HepG2 (cell line): ENCODE measurements around the gene METAP1D. TPM values are rescaled to one million over a fixed set of nuclear protein-coding genes. Genes with fewer than 3 reads are reported as not detected.

ENCODE experiments used
- ATAC-seq: fragments of 200-7000 bp; cut with Tn5 transposase; 3 replicates; pipeline ENCODE4 v1.9.1; 2020; ENCODE audit warnings: mild to moderate bottlenecking, moderate library complexity
- BruUV-seq: library from RNA; stranded (reverse); fragments of 400-500 nt; replicated peaks from 2 replicates; lab custom pipeline; 2021; lab: Mats Ljungman, UMichigan
- CTCF ChIA-PET: fragments of 300-600 bp; formaldehyde crosslinking; extraction: SDS; loops from one replicate; lab custom pipeline; 2021; ENCODE audit warnings: low total read pairs, inconsistent platforms, low intra/inter-chr PET ratio; lab: Yijun Ruan, JAX
- POLR2A ChIA-PET: fragments of 350-600 bp; sonication (Branson Sonifier 250); formaldehyde crosslinking; loops from one replicate; lab custom pipeline; 2020; ENCODE audit warnings: antibody characterized with exemption, inconsistent platforms; lab: Yijun Ruan, JAX
- DNase-seq: peaks from one replicate; pipeline ENCODE4 v3.0.0-alpha.2; 2015; ENCODE audit warnings: low spot score
- FAIRE-seq: peaks from 3 replicates; lab custom pipeline; 2011; peaks lifted over from hg19 to GRCh38; lab: Jason Lieb, UNC
- H2AFZ ChIP-seq: one replicate; pipeline ENCODE4 v1.6.1; 2011; ENCODE audit warnings: low read length, inconsistent platforms
- H3K27ac ChIP-seq: fragments of 300-600 bp; 3 replicates; pipeline ENCODE4 v1.8.0; 2011; ENCODE audit warnings: mixed run types, mild to moderate bottlenecking, mixed read lengths, low read length, inconsistent platforms; ENCODE audit not compliant: insufficient read depth; ENCODE audit errors: extremely low read length
- H3K27me3 ChIP-seq, 2 experiments: fragments of 200-600 bp in 1 of 2; 2 replicates in 1 of 2; 3 replicates in 1 of 2; pipeline versions ENCODE4 v1.6.0 to v1.8.0; 2011; ENCODE audit warnings: low read length in 2 of 2, mild to moderate bottlenecking in 2 of 2, moderate library complexity in 2 of 2, inconsistent platforms in 1 of 2; ENCODE audit not compliant: insufficient read depth in 2 of 2, control insufficient read depth in 1 of 2
- H3K36me3 ChIP-seq, 2 experiments: fragments of 200-600 bp in 1 of 2; replicated peaks in 1 of 2; 2 replicates in 1 of 2; 3 replicates in 1 of 2; pipeline versions ENCODE4 v1.5.1 to v1.8.0; 2011; ENCODE audit warnings: low read length in 2 of 2, inconsistent platforms in 1 of 2; ENCODE audit not compliant: insufficient read depth in 2 of 2, control insufficient read depth in 1 of 2
- H3K4me1 ChIP-seq: 2 replicates; pipeline ENCODE4 v1.5.1; 2012; ENCODE audit warnings: low read length, inconsistent platforms; ENCODE audit not compliant: insufficient read depth
- H3K4me2 ChIP-seq: 2 replicates; pipeline ENCODE4 v1.6.0; 2011; ENCODE audit warnings: low read depth, low read length, inconsistent platforms
- H3K4me3 ChIP-seq, 3 experiments: fragments of 200-600 bp in 1 of 3; sonication (generic), shearing (Covaris generic) in 1 of 3; replicated peaks in 1 of 3; 2 replicates each; pipeline ENCODE4 v1.5.1; 2011 to 2016; ENCODE audit warnings: low read length in 3 of 3, inconsistent platforms in 2 of 3, low read depth in 2 of 3, mild to moderate bottlenecking in 2 of 3, control low read depth in 1 of 3, mixed read lengths in 1 of 3; ENCODE audit not compliant: insufficient read depth in 1 of 3
- H3K79me2 ChIP-seq: one replicate; pipeline ENCODE4 v1.6.1; 2011; ENCODE audit warnings: low read length, inconsistent platforms; ENCODE audit not compliant: insufficient read depth
- H3K9ac ChIP-seq: 2 replicates; pipeline ENCODE4 v1.6.0; 2011; ENCODE audit warnings: mild to moderate bottlenecking, low read depth, low read length, inconsistent platforms; ENCODE audit not compliant: insufficient read depth
- H3K9me3 ChIP-seq: 2 replicates; pipeline ENCODE4 v1.5.1; 2012; ENCODE audit warnings: mild to moderate bottlenecking, low read length
- H4K20me1 ChIP-seq: 2 replicates; pipeline ENCODE4 v1.6.0; 2011; ENCODE audit warnings: inconsistent platforms, mild to moderate bottlenecking, low read length, moderate library complexity; ENCODE audit not compliant: insufficient read depth
- CREB1 ChIP-seq, 2 experiments: fragments of 450-650 bp in 1 of 2; IDR thresholded peaks; 2 replicates each; pipeline ENCODE4 v1.6.1; 2016 to 2017; ENCODE audit warnings: control low read depth in 1 of 2, mild to moderate bottlenecking in 1 of 2, missing compliant biosample characterization in 1 of 2, missing genetic modification characterization in 1 of 2
- IRF2 ChIP-seq: IDR thresholded peaks from 2 replicates; pipeline ENCODE4 v1.6.1; 2018; ENCODE audit warnings: missing genetic modification reagents, missing compliant biosample characterization
- IRF9 ChIP-seq: sonication (generic); formaldehyde crosslinking; IDR thresholded peaks from 2 replicates; pipeline ENCODE4 v1.8.0; 2022; ENCODE audit warnings: missing genetic modification reagents, mild to moderate bottlenecking, borderline replicate concordance
- NCOA2 ChIP-seq: sonication (generic); formaldehyde crosslinking; IDR thresholded peaks from 2 replicates; pipeline ENCODE4 v1.8.0; 2022; ENCODE audit warnings: inconsistent platforms
- NFIB ChIP-seq: sonication (generic); formaldehyde crosslinking; IDR thresholded peaks from 2 replicates; pipeline ENCODE4 v1.9.0; 2021; ENCODE audit warnings: missing genetic modification reagents, mild to moderate bottlenecking, borderline replicate concordance
- PTBP1 ChIP-seq: fragments of 200-400 bp; formaldehyde crosslinking; IDR thresholded peaks from 2 replicates; pipeline ENCODE4 v1.6.1; 2018; ENCODE audit warnings: low read length, low read depth; ENCODE audit not compliant: poor library complexity, severe bottlenecking
- RAD21 ChIP-seq: fragments of 450-650 bp; formaldehyde crosslinking; IDR thresholded peaks from 2 replicates; pipeline ENCODE4 v1.5.0; 2020; ENCODE audit warnings: mild to moderate bottlenecking
- STAT6 ChIP-seq: sonication (generic); formaldehyde crosslinking; IDR thresholded peaks from 2 replicates; pipeline ENCODE4 v1.4.0; 2020; ENCODE audit warnings: missing genetic modification reagents, mild to moderate bottlenecking, borderline replicate concordance
- TCF7 ChIP-seq: sonication (generic); IDR thresholded peaks from 2 replicates; pipeline ENCODE4 v1.6.1; 2016; ENCODE audit warnings: antibody characterized with exemption, low read depth
- TRIM24 ChIP-seq: sonication (generic); formaldehyde crosslinking; IDR thresholded peaks from 2 replicates; pipeline ENCODE4 v1.8.0; 2022; ENCODE audit warnings: mild to moderate bottlenecking, missing genetic modification reagents
- ZNF205 ChIP-seq: IDR thresholded peaks from 2 replicates; pipeline ENCODE4 v1.6.1; 2018; ENCODE audit warnings: missing biosample characterization, missing genetic modification reagents
- ZNF800 ChIP-seq: sonication (generic); formaldehyde crosslinking; IDR thresholded peaks from 2 replicates; pipeline ENCODE4 v1.4.0; 2020; ENCODE audit warnings: missing genetic modification reagents
- in situ Hi-C: cut with HindIII; loops from 2 replicates; pipeline ENCODE4 v1.10.0; 2017; ENCODE audit warnings: low pct_unique_long_range_greater_than_20kb; ENCODE audit not compliant: extremely low pct_ligation_motif_present
- intact Hi-C: fragments of 100-400 bp; cut with micrococcal nuclease; formaldehyde crosslinking; loops from one replicate; pipeline ENCODE4 v1.10.0; 2022; ENCODE audit not compliant: unreplicated experiment
- polyA plus RNA-seq, 8 experiments: library from polyadenylated mRNA; depleted of rRNA in 3 of 8; stranded (reverse) in 7 of 8; unstranded in 1 of 8; fragments of >200 nt; fragmentation: Illumina TruSeq in 4 of 8; extraction: Trizol in 4 of 8; gene quantifications; 2 replicates each; pipeline versions ENCODE4 v1.2.1 to v1.2.3, GENCODE V29; 2011 to 2016; ENCODE audit warnings: low read depth in 4 of 8, missing spikeins in 1 of 8, mixed read lengths in 1 of 8; ENCODE audit not compliant: insufficient read depth in 1 of 8
- total RNA-seq, 5 experiments: library from RNA; depleted of rRNA; stranded (reverse); fragments of >200 nt; fragmentation: Illumina TruSeq; extraction: Trizol; gene quantifications; 2 replicates each; pipeline ENCODE4 v1.2.3, GENCODE V29; 2016; ENCODE audit warnings: low read depth in 1 of 5

Gene METAP1D
- total and polyA plus RNA-seq, 2 of the 13 experiments (the other 11 are each of a cell fraction or from before 2014, with no cell fraction given): 14.7 to 21.6 TPM

- Histone ChIP-seq H3K4me3 (no peak overlapping the region), H3K79me2 (no peaks in the 10 kb centered on the region), H3K27ac (no peak overlapping the region), H3K9me3 (no peaks in the 10 kb centered on the region), H4K20me1 (no peaks in the 10 kb centered on the region), H3K4me1 (no peaks in the 10 kb centered on the region), H3K9ac (no peak overlapping the region), H2AFZ (no peak overlapping the region), H3K4me2 (no peak overlapping the region), H3K27me3 (no peaks in the 10 kb centered on the region), H3K36me3 (peaks cover 4 to 31% of the 10 kb centered on the region in 2 experiments; a peak in 4 of 5 replicates)
- POLR2A ChIA-PET: no interaction called here
- CTCF ChIA-PET: no interaction called here
- in situ Hi-C loops (no loop called here), intact Hi-C loops (no loop called here)
- DNase-seq (no peak), ATAC-seq (no peak), FAIRE-seq (no peak)
- BruUV-seq: no TSS peak
- TF ChIP-seq IRF2 (no peak), NCOA2 (CRISPR knock-in tag) (no peak), TCF7 (no peak), ZNF800 (CRISPR knock-in tag) (no peak), CREB1 (IDR thresholded peaks at IDR 0.05) (no peak), CREB1 (CRISPR knock-in tag; IDR thresholded peaks at IDR 0.05) (no peak), STAT6 (CRISPR knock-in tag) (no peak), IRF9 (no peak), TRIM24 (CRISPR knock-in tag) (no peak), RAD21 (no peak), NFIB (CRISPR knock-in tag) (no peak), PTBP1 (no peak), ZNF205 (CRISPR knock-in tag) (no peak)
Measured at GRCh38 chr2:171952276-171952675, 47.5 kb upstream of the METAP1D start.
